NCI-H1694 (cell line): ENCODE measurements around the gene SLC39A8.

Source experiments
- DNase-seq: peaks from one replicate; lab custom pipeline; 2025; lab: John Stamatoyannopoulos, UW

SLC39A8 gene

GRCh38 chr4:102230194-102230593, 115.1 kb downstream of the SLC39A8 start:
- DNase-seq, result no peak

- no peak for DNase-seq
Measured at GRCh38 chr4:102227388-102227787, 117.9 kb downstream of the SLC39A8 start.

GRCh38 chr4:102223461-102223860, 121.8 kb downstream of the SLC39A8 start:
- DNase-seq, result no peak

GRCh38 chr4:102222838-102223409, 122.4 kb downstream of the SLC39A8 start:
- DNase-seq, result no peak

- DNase-seq, result no peak
Measured at GRCh38 chr4:102219129-102219528, 126.2 kb downstream of the SLC39A8 start.

GRCh38 chr4:102218656-102219055, 126.6 kb downstream of the SLC39A8 start:
- no peak for DNase-seq

GRCh38 chr4:102217775-102218355, 127.4 kb downstream of the SLC39A8 start:
- DNase-seq, result no peak

GRCh38 chr4:102217345-102217744, 127.9 kb downstream of the SLC39A8 start:
- DNase-seq, result no peak

GRCh38 chr4:102216666-102217065, 128.6 kb downstream of the SLC39A8 start:
- DNase-seq, result no peak

GRCh38 chr4:102213031-102213430, 132.3 kb downstream of the SLC39A8 start:
- DNase-seq, result no peak
